GM21390 (cell line): ENCODE measurements around the gene MRI1.
"Not testable (repeated sequence)": the region's sequence is repeated elsewhere in the genome, so short reads cannot be mapped to it uniquely, and the experiment has no call there.

ENCODE experiments used
- ATAC-seq: cut with Tn5 transposase; IDR thresholded peaks from one replicate; pipeline ENCODE4 v1.9.1; 2021; ENCODE audit not compliant: unreplicated experiment

The MRI1 gene

DNA sequence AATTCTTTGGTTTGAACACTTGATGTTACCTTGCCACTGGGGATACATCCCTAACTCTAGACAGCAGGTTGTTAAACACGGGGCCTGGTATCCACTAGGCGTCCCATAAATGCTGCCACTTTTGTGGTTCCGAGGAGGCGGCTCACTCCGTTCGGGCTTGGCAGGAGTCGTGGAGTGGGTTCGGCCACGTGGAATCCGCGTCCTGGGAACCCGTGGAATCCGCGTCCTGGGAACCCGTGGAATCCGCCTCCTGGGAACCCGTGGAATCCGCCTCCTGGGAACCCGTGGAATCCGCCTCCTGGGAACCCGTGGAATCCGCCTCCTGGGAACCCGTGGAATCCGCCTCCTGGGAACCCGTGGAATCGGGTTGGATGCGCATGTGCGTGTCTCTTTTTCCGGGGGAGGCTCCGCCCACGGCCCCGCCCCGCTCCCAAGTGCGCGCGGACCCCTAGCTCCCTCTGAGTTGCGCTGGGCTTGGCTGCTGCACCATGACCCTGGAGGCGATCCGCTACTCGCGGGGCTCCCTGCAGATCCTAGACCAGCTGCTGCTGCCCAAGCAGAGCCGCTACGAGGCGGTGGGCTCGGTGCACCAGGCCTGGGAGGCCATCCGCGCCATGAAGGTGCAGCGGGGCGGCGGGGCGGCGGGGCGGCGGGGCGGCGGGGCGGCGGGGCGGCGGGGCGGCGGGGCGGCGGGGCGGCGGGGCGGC lies at the start of gene MRI1:
Gene MRI1 (plus strand): TSS at position 422 of the 707 bp plus-strand sequence. CDS start 67 bp downstream, at position 489.
- ATAC-seq: no peak

DNA sequence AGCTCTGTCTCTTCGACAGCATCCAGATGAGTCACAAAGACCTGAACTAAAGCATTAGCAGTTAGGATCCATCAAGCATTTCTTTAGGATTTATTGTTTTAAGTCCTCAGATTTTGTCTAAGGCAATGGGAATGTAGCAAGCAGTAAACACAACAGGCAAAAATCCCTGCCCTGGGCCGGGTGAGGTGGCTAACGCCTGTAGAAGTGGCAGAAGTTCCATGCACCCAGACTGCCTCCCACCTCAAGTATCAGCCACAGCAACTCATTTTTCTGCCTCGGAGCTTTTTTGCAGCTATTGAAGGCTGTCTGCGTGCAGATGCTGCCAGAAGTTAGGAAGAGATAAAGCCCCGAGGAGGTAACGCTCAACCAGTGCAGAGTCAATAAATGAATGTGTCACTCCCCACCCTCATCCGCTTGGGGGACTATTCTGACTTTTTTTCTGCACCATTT lies 47.1 kb upstream of the MRI1 start:
- ATAC-seq: no peak

DNA sequence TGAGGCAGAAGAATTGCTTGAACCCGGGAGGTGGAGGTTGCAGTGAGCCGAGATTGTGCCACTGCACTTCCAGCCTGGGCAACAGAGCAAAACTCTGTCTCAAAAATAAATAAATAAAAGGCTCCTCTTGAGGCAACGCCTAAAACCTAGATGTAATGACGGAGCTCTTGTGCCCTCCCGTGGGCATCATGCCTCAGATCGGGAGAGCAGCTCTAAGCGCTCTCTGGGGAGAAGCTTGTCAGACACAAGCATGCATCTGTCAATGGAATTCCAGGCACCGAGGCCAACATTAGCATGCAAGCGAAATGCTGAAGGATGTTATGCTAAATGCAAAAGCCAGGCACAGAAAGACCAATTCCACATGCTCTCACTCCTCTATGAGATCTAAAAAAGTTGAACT lies 45.6 kb upstream of the MRI1 start:
- ATAC-seq: no peak

DNA sequence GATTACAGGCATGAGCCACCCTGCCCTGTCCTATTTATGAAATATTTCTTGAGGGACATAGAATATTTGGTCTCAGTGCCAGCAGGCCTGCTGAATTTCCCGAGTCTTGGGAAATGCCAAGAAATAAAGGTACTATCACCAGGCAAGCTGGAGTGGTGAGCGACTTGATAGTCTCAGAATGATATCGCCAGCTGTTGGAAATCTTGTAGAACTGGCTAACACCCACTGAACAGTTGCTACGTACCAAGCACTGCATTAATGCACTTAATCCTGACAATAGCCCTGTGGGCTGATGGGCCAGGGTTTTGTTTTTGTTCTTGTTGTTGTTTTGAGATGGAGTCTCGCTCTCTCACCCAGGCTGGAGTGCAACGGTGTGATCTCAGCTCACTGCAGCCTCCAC lies 42.2 kb upstream of the MRI1 start:
- no peak for ATAC-seq

DNA sequence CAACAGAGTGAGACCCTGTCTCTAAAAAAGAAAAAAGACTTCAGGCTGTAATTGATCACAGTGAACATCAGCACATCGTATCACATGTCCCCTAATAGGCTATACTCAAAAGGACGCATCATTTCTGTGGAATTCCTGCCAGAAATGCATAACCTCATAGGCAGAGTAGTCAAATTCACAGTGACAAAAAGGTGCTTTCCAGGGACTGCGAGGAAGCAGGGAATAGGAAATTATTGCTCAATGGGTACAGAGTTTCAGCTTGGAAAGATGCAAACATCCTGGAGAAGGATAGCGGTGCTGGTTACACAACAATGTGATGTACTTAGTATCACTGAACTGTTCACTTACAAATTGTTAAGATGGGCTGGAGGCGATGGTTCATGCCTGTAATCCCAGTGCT lies 41.1 kb upstream of the MRI1 start:
- no peak for ATAC-seq

DNA sequence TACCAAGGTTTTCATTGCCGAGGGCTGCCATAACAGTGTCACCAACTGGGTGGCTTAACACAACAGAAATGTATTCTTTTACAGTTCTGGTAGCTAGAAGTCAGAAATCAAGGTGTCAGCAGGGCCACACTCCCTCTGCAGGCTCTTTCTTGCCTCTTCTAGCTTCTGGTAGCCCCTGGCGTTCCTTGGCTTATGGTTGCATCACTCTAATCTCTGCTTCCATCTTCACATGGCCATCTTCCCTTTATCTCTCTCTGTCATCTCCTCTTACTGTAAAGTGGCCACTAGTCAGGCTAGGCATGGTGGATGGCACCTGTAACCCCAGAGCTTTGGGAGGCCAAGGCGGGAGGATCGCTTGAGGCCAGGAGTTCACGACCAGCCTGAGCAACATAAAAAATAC lies 38.0 kb upstream of the MRI1 start:
- no peak for ATAC-seq

DNA sequence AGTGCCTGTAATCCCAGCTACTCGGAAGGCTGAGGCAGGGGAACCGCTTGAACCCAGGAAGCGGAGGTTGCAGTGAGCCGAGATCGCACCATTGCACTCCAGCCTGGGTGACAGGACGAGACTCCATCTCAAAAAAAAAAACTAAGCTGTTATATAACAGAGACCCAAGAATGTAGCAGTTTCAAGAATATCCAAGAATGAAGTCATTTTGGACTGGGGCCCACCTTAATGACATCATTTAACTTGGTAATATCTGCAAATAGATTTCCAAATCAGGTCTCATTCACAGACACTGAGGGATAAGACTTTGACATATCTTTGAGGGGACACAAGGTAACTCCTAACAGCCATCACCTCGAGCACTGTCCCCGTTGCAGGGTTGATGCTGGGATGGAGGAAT lies 36.5 kb upstream of the MRI1 start:
- ATAC-seq: no peak

DNA sequence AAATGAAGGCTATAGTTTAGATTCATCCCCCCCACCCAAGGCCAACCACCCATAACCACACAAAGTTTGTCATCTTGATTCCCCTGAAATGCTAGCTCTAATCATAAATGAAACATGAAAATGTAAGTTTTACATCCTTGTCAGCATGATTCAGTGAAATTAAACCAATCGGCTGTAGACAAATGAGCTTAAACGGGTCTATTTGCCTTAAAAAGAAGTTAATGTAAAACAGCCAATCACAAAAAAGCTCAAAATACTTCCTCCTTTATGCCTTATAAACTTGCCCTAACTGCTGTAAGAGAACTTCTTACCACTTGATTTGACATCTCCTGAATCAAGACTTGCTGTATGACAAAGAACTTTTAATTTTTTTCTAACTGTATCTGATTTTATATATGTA lies 34.5 kb upstream of the MRI1 start:
- no peak for ATAC-seq

DNA sequence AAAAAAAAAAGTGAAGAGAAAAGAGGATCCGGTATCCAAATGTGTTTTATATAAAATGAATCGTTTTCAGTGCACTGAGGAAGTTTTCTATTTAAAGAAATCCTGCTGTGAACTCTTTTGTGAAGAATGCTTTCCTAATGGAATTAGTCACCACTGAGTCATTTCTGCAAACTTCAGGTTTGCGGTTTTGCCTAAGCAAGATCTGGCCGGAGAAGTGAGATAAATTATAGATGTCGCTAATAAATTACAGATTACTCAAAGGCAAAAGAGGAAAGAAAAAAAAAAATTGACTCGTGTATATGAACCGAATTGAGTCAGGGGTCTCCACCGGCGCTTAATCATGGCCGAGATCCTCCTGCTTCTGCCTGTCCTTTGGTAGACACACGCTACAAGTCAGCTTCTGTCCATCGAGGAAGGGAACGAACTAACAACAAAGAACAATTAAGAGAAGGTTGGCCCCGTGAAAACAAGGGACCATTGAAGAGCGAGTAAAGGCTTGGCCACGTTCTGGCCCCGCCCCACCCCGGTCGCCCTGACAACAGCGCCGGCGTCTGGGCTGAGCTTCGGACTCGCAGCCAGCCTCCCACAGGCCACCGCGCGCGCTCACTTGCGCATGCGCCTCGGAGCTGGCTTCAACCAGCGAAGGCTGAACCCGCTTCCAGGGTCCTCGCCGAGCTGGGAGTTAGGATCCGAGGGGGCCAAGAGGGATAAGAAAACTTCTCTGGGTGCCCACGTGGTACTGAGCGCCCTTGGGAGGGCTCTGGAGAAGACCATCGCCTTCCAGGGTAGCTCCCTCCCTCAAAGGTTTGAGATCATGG lies 33.0 kb upstream of the MRI1 start:
- ATAC-seq: peak; percentile 90

DNA sequence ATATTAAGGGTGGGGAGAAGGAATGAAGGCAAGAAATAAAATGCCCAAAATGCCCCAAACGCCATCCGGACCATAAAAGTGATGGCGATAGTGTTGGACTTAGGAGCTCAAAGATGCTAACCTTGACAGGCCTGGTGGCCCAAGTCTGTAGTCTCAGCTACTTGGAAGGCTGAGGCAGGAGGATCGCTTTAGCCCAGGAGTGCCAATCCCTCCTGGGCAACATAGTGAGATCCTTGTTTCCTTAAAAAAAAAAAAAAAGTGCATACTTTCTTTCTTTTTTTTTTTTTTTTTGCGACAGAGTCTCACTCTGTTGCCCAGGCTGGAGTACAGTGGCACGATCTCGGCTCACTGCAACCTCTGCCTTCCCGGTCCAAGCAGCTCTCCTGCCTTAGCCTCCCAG lies 32.0 kb upstream of the MRI1 start:
- no peak for ATAC-seq

DNA sequence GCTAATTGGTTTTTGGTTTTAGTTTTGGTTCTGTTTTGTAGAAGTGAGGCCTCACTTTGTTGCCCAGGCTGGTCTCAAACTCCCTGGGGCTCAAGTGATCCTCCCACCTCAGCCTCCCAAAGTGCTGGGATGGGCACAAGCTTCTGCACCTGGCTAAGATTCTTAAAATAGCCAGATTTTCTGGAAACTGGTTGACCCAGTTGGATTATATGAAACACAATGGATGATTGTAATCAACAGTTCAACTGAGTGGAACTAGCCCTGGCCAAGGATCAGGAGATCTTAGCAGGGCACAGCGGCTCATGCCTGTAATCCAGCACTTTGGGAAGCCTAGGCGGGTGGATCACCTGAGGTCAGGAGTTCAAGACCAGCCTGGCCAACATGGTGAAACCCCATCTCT lies 29.6 kb upstream of the MRI1 start:
- ATAC-seq: no peak

DNA sequence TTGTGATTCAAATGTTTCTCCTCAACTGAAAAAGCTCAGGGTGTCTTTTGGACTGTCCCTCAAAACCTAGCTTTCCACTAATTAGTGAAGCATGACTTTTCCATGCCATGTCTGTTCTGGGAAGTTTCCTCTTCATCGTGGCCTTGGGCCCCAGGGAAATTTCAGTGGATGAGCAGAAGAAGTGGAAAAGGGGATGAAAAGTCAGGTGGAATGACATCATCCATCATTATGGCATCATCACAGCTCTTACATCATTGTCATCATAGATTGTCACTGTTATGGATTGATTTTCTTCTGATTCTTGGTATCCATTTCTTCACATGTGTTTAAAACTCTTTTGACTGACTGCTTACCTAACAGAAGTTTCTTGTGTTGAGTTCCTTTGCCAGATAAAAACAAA lies 26.2 kb upstream of the MRI1 start:
- no peak for ATAC-seq

DNA sequence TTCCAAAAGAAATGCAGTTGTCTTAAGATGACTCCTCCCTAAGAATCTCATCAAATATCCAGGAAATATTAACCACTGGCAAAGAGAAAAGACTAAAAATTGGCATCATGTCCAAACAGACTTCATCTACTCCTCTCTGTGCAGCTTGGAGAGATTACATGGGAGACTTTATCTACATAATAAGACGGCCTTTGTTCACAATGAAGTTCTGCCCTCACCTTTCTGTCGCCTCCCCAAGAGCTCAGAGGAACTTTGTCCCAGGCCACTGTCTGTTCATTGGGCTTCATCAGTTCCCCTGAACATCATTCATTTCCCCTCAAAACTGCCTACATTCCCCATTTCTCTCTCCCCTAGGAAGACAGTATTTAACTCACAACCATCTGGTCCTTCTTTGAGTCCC lies 22.4 kb upstream of the MRI1 start:
- no peak for ATAC-seq

DNA sequence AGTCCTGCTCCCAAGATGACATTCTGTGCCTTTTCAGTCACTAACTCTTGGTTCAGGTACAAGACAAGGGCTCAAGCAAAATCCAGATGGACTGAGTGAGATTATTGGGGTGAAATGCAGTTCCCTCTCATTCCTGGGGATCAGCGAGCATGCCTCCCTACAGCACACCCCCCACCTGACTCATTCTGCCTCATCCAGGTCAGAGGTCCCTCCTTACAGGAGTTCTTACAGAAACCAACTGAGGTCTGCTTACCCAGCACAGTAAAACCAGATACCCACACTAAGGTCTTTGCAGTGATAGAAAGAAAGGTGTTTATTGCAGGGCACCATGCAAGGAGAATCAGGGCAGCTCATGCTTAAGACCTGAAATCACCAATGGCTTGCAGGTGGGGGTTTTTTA lies 21.6 kb upstream of the MRI1 start:
- no peak for ATAC-seq

DNA sequence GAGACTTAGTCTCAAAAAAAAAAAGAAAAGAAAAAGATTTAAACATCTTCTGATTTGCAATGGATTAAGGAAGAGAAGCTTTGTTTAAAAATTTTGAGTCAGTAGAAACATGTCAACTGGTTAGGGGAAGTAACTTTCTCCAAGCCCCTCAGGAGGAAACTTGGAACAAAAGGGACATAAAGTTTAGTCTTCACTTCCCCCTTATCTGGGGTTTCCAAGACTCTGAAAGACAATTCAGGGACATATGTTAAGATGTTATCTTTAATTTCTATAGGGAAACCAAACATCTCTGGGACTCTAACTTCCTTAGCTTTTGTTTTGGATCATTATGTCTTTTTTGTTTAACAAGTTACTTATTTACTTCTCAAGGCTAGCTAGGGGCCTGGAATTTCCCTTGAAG lies 20.1 kb upstream of the MRI1 start:
- no peak for ATAC-seq

DNA sequence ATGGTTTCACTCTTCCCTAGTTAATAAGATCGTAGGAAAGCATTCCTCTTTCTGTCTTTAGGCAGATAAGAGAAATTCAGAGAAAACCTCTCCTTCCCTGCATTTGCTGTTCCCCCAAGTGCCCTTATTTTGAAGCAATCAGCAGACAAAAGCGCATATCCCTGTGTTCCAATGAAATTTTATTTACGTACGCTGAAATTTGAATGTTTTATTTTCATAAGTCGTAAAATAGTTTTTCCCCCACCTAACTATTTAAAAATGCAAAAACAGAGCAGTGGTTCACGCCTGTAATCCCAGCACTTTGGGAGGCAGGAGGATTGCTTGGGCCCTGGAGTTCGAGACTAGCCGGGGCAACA lies 17.2 kb upstream of the MRI1 start:
- ATAC-seq: no peak

DNA sequence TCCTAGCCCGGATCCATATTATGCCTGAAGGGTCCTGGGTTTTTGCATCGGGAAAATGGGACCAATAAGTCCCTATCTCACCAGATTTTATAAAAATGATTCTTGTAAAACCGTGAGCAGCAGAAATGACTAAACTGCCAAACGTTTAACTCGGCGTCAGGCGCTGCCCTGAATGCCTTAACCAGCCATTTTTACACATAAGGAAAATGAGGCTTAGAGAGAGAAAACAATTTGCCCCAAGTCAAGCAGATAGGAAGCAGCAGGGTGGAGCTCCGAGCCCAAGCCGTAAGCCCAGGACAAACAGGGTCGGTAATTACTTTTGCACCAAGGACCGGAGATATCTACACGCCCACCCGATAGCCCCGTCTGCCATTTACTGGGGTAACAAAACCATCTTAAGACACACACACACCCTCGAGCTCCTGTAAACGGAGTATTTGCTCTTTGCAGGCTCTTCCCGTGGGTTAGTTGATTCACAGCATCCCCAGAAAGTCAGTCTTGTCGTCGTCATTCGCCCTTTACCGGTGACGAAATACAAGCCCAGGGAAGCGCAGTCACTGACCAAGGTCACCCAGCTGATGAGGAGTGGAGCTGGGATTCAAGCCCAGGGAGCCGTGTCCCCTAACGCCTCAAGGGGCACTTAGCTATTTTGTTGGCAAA lies 16.0 kb upstream of the MRI1 start:
- no peak for ATAC-seq

DNA sequence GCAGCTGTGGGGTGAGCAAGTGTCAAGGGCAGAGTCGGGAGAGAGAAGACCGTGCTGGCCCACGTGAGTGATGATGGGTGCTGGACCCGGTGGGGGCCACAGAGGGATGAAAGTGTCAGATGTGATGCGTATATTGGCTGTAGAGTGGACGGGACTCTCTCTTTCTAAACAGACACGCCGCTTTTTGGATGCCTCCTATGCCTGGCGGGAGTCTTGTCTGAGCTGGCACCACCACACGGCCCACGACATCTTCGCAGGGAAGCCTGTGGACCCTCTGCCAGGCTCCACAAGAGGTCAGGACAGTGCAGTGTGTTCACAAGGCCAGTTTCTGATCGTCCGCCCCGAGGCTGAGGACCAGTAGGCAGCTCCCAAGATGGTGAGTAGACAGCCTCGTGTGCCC lies 12.9 kb upstream of the MRI1 start:
- no peak for ATAC-seq

DNA sequence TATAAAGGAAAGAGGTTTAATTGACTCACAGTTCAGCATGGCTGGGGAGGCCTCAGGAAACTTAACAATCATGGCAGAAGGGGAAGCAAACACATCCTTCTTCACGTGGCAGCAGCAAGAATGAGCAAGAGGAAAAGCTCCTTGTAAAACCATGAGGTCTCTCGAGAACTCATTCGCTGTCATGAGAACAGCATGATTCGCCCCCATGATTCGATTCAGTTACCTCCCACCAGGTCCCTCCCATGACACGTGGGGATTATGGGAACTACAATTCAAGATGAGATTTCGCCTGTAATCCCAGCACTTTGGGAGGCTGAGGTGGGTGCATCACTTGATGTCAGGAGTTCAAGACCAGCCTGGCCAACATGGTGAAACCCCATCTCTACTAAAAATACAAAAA lies 10.7 kb upstream of the MRI1 start:
- ATAC-seq: not testable (repeated sequence)

DNA sequence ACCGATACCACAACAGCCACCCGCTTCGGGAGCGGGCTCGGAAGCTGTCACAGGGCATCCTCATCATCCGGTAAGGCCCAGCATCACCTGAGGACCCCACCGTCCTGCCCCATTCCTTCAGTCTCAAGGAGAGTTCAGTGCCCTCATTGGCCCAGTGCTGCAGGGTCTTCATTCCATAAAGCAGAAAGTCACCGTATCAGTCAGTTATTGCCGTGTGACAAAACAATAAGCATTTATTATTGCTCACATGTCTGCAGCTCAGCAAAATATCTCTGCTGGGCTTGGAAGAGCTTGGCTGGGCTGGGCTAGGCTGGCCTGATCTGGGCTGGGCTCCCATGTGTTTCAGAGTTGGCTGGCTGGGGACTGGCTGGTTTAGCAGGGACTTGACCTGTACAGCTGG lies 8.1 kb upstream of the MRI1 start:
- ATAC-seq: no peak

DNA sequence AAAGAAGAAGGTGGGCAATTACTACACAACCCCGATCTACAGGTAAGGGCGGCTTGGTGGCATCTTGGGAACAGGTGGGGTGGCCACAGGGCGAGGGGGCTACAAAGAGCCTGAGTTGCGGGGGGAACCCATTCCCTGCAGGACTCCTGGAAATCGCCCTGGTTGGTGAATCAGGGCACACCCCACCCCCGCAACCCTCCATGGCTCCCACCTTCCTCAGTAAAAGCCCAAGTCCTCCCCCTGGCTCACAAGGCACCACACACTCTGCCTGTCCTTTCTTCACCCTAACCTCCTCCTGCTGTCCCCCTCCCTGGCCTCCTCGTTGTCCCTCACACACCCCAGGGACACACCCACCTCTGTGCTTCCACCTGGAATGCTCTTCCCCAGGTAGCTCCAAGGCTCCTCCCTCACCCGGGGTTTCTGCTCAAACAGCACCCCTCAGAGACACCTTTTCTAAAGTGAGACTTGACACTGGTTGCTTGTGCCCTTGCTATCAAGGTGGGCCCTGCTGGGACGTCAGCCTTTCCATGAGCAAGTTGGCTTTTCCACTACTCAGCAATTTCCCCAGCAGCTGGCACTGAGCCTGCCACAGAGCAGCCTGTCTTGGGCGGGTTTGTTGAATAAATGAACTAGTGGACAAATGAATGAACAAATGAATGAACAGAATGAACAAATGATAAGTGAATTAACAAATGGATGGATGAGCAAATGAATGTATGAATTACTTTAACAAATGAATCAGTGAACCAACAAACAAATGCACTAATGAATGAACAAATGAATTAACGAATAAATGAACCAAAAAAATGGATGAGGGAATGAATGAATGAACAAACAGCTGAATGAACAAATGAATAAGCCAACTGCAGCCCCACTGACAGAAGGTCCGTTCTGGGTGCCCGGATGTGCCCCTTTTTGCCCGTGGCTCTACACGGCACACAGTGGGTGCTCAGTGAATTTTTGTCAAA lies 6.2 kb upstream of the MRI1 start:
- no peak for ATAC-seq
